KMS-11 (cell line): Measurements from ENCODE around the gene PPP2R3A.

Experiments used
- H2AFZ ChIP-seq: fragments of 200-600 bp; sonication (generic); 2 replicates; pipeline ENCODE4 v1.6.1; 2016; ENCODE audit warnings: antibody characterized with exemption, mixed run types, low read depth
- H3K27ac ChIP-seq: fragments of 200-600 bp; sonication (generic); 2 replicates; pipeline ENCODE4 v1.6.1; 2016; ENCODE audit warnings: mild to moderate bottlenecking, mixed run types
- H3K27me3 ChIP-seq: fragments of 200-600 bp; sonication (generic); 2 replicates; pipeline ENCODE4 v1.6.1; 2017; ENCODE audit warnings: mild to moderate bottlenecking, low read depth, mixed run types, moderate library complexity; ENCODE audit not compliant: insufficient read depth
- H3K36me3 ChIP-seq: fragments of 200-600 bp; sonication (generic); 2 replicates; pipeline ENCODE4 v1.6.1; 2017; ENCODE audit warnings: mild to moderate bottlenecking, mixed run types; ENCODE audit not compliant: insufficient read depth
- H3K4me1 ChIP-seq: fragments of 200-600 bp; sonication (generic); 2 replicates; pipeline ENCODE4 v1.6.1; 2016; ENCODE audit warnings: mild to moderate bottlenecking, low read depth, mixed run types; ENCODE audit not compliant: poor library complexity, severe bottlenecking
- H3K4me2 ChIP-seq: fragments of 200-600 bp; sonication (generic); 2 replicates; pipeline ENCODE4 v1.7.0; 2016; ENCODE audit warnings: mild to moderate bottlenecking, mixed run types
- H3K4me3 ChIP-seq: fragments of 200-600 bp; sonication (generic); IDR thresholded peaks from 2 replicates; pipeline ENCODE4 v1.6.1; 2017; ENCODE audit warnings: low read depth, low read length, mixed read lengths; ENCODE audit not compliant: insufficient read depth
- H3K79me2 ChIP-seq: fragments of 200-600 bp; sonication (generic); 2 replicates; pipeline ENCODE4 v1.6.1; 2016; ENCODE audit warnings: low read depth, mixed run types; ENCODE audit not compliant: insufficient read depth
- H3K9ac ChIP-seq: fragments of 200-600 bp; sonication (generic); 2 replicates; pipeline ENCODE4 v1.6.1; 2016; ENCODE audit warnings: mild to moderate bottlenecking, mixed run types
- H4K20me1 ChIP-seq: fragments of 200-600 bp; sonication (generic); 2 replicates; pipeline ENCODE4 v1.6.1; 2016; ENCODE audit warnings: mild to moderate bottlenecking, mixed run types; ENCODE audit not compliant: insufficient read depth
- TF ChIP-seq, protein P1 (sequence below): fragments of 200-600 bp; sonication (generic); conservative IDR thresholded peaks from 2 replicates; pipeline ENCODE4 v1.6.1; 2017; ENCODE audit warnings: low read depth, mild to moderate bottlenecking, antibody characterized with exemption, low read length, moderate library complexity, mixed read lengths

The PPP2R3A gene

DNA sequence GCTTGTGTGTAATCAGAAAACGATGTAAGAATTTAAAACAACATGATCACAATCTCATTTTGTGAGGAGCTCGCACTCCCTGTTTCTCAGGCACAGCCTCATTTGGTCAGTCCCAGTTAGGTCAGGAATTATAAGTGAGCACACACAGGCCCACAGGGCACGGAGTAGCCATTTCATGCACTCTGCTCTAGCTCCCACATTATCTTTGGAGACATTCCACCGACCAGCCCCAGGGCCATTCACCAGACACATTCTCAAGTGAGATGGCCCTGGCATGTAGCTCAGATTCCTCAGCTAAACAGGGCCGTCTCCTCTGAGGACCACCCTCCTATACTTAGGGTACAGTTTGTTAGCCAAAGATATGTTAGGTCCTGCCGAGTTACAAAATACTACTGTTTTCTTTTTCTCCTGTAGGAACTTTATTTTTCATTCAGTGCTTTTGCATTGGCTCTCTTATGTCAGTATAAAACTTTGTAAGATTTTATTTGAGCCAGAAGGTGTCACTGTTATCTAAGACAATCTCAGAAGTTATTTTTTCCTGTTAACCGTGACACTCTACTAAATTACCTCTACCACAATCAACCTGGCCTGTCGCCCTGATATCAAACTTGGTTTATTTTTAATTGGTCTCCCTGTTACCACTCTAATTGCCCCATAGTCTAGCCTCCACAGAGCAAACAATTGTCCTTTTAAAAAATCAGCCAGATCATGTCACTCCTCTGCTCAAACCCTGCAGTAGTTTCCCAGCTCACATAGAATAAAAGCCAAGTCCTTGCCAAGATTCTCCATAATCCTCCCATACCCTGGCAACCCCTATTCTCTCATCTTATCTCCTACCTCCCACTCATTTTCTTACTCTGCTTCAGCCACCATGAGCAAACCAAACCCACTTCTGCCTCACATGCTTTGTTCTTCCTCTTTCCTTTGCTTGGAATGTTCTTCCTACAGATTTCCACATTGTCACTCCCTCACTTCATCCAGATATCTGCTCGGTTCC, 105.7 kb downstream of the PPP2R3A start:
- no peaks in the 10 kb centered on the region for H3K36me3 ChIP-seq
- H2AFZ ChIP-seq = no peak overlapping the region
- TF ChIP-seq, protein P1, sequence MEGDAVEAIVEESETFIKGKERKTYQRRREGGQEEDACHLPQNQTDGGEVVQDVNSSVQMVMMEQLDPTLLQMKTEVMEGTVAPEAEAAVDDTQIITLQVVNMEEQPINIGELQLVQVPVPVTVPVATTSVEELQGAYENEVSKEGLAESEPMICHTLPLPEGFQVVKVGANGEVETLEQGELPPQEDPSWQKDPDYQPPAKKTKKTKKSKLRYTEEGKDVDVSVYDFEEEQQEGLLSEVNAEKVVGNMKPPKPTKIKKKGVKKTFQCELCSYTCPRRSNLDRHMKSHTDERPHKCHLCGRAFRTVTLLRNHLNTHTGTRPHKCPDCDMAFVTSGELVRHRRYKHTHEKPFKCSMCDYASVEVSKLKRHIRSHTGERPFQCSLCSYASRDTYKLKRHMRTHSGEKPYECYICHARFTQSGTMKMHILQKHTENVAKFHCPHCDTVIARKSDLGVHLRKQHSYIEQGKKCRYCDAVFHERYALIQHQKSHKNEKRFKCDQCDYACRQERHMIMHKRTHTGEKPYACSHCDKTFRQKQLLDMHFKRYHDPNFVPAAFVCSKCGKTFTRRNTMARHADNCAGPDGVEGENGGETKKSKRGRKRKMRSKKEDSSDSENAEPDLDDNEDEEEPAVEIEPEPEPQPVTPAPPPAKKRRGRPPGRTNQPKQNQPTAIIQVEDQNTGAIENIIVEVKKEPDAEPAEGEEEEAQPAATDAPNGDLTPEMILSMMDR = peak; percentile 64
- no peaks in the 10 kb centered on the region for H3K79me2 ChIP-seq
- H3K4me1 ChIP-seq = peaks cover 11% of the 10 kb centered on the region
- H3K9ac ChIP-seq = no peak overlapping the region
- no peak overlapping the region for H3K27ac ChIP-seq
- no peak overlapping the region for H3K4me2 ChIP-seq
- no peaks in the 10 kb centered on the region for H4K20me1 ChIP-seq
- H3K27me3 ChIP-seq = no peaks in the 10 kb centered on the region
- no peak overlapping the region for H3K4me3 ChIP-seq

GRCh38 chr3:136074546-136075170, 109.1 kb downstream of the PPP2R3A start:
- no peaks in the 10 kb centered on the region for H3K27me3 ChIP-seq
- H3K79me2 ChIP-seq = no peaks in the 10 kb centered on the region
- no peaks in the 10 kb centered on the region for H3K36me3 ChIP-seq
- H2AFZ ChIP-seq = no peak overlapping the region
- no peak overlapping the region for H3K27ac ChIP-seq
- no peak overlapping the region for H3K4me2 ChIP-seq
- H3K4me3 ChIP-seq = no peak overlapping the region
- TF ChIP-seq, protein P1 = no peak
- no peaks in the 10 kb centered on the region for H4K20me1 ChIP-seq
- H3K4me1 ChIP-seq = peaks cover 14% of the 10 kb centered on the region
- H3K9ac ChIP-seq = no peak overlapping the region

DNA sequence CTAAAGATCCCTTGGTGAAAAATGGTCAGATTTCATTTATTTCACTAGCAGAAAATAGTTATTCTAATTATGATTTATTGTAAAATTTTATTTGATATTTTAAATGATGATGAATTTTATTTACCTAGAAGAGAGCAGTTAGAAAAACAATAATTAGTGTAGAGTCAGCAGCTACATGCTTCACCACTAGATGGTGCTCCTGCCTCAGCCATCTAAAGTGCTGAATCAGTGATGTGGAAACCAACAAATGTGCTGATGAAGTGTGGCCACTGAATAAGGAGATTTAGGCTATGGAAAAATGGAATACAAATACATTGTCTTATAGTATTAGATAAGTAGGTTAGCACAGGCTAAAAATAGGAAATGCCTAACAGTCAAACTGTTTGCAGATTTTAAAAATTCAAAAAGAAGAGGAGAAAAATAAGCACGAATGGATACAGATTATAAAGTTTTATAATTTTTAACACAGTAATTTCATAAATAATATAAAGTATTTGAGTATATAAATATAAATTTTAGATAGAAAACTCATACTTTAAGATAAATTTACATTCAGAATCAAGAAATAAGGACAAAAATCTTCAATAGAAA, 109.8 kb downstream of the PPP2R3A start:
- H3K4me3 ChIP-seq = no peak overlapping the region
- TF ChIP-seq, protein P1 = peak; percentile 97
- H3K27me3 ChIP-seq = no peaks in the 10 kb centered on the region
- no peak overlapping the region for H3K4me2 ChIP-seq
- no peaks in the 10 kb centered on the region for H3K36me3 ChIP-seq
- H3K79me2 ChIP-seq = no peaks in the 10 kb centered on the region
- H4K20me1 ChIP-seq = no peaks in the 10 kb centered on the region
- H3K9ac ChIP-seq = no peak overlapping the region
- H3K4me1 ChIP-seq = peaks cover 14% of the 10 kb centered on the region
- H2AFZ ChIP-seq = no peak overlapping the region
- no peak overlapping the region for H3K27ac ChIP-seq

- H3K79me2 ChIP-seq = no peaks in the 10 kb centered on the region
- H3K27ac ChIP-seq = no peak overlapping the region
- no peaks in the 10 kb centered on the region for H4K20me1 ChIP-seq
- TF ChIP-seq, protein P1 = no peak
- no peak overlapping the region for H3K9ac ChIP-seq
- no peak overlapping the region for H3K4me2 ChIP-seq
- H3K4me1 ChIP-seq = peaks cover 14% of the 10 kb centered on the region
- no peaks in the 10 kb centered on the region for H3K27me3 ChIP-seq
- H3K4me3 ChIP-seq = no peak overlapping the region
- H3K36me3 ChIP-seq = no peaks in the 10 kb centered on the region
- no peak overlapping the region for H2AFZ ChIP-seq
Observed at GRCh38 chr3:136075811-136076210, 110.3 kb downstream of the PPP2R3A start.
